Erythroblast (primary cell): ENCODE measurements around the gene CAMKMT.

Experiments used
- GATA1 ChIP-seq: IDR thresholded peaks from 2 replicates; pipeline ENCODE4 v1.6.1; 2011; ENCODE audit warnings: low read depth, mild to moderate bottlenecking, control low read depth, low read length, moderate library complexity
- POLR2A ChIP-seq: IDR thresholded peaks from 2 replicates; pipeline ENCODE4 v1.6.1; 2011; ENCODE audit warnings: mild to moderate bottlenecking, low read length

DNA sequence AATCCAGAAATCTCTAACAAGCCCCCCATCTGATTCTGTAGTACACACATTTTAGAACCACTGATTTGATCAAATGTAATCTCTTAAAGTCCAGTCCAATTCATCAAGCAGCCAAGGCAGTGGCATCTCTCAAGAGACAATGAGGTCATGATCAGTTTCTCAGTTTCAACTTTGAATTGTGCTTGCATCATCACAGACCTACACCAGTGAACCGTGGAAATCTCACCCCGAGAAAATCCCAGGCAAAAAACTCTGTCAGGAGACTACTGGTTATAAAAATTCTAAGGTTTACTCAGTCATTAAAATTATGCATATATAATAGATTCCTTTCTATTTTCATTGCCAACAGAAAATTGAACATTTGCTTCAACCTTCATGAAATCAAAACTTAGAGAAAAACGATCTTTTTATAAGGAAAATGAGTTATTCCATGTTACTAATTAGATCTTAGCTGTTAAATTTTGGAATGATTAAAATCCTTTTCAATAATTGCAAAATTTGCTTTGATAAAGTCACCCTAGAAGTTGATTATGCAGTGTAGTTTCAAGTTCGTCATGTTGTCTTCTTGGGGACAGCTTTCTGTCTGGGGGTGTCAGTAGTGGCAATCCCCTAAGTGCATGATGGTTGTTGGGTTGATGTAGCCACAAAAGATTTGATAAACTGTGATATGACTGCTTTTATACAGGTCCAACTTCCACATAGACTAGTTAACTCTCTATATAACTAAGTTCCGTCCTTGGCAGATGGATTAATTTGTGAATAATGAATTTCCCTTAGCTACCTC, 235.0 kb downstream of the CAMKMT start:
- TF ChIP-seq POLR2A (no peak), GATA1 (no peak)
